Naive thymus-derived CD4-positive, alpha-beta T cell (primary cell): ENCODE data around the gene CLEC6A. TPM values are rescaled to one million over a fixed set of nuclear protein-coding genes. Genes with fewer than 3 reads are reported as not detected.
"Not testable (repeated sequence)": the region's sequence is repeated elsewhere in the genome, so short reads cannot be mapped to it uniquely, and the experiment has no call there.

Source experiments
- ATAC-seq: fragments of 150-1000 bp; cut with Tn5 transposase; 2 replicates; pipeline ENCODE4 v1.10.0; 2021; ENCODE audit warnings: mild to moderate bottlenecking, moderate library complexity
- CTCF ChIA-PET: fragments of 350-600 bp; sonication (Branson Sonifier 250); formaldehyde crosslinking; loops from one replicate; lab custom pipeline; 2021; ENCODE audit warnings: antibody characterized with exemption; lab: Charles Lee
- POLR2A ChIA-PET: fragments of 350-600 bp; sonication (Branson Sonifier 250); formaldehyde crosslinking; loops from one replicate; lab custom pipeline; 2021; ENCODE audit warnings: antibody characterized with exemption, inconsistent platforms; lab: Charles Lee
- DNase-seq, 9 donors: peaks; one replicate each; pipeline versions ENCODE4 v3.0.0 to v3.0.0-alpha.2; 2020 to 2022; ENCODE audit warnings: mixed read lengths in 1 of 9
- H3K27ac ChIP-seq: one replicate; pipeline ENCODE4 v1.7.0; 2013; ENCODE audit warnings: mild to moderate bottlenecking, low read depth, low read length, moderate library complexity
- H3K27me3 ChIP-seq, 2 donors: one replicate each; pipeline ENCODE4 v1.7.0; 2013; ENCODE audit warnings: low read length in 2 of 2, mild to moderate bottlenecking in 2 of 2, moderate library complexity in 2 of 2; ENCODE audit not compliant: control insufficient read depth in 2 of 2, insufficient read depth in 2 of 2
- H3K36me3 ChIP-seq, 3 experiments: 1 replicate in 2 of 3; 2 replicates in 1 of 3; pipeline ENCODE4 v1.7.0; 2013; ENCODE audit warnings: low read length in 3 of 3, mild to moderate bottlenecking in 3 of 3, moderate library complexity in 1 of 3; ENCODE audit not compliant: insufficient read depth in 3 of 3, control insufficient read depth in 2 of 3
- H3K4me1 ChIP-seq, 2 donors: one replicate each; pipeline ENCODE4 v1.7.0; 2013; ENCODE audit warnings: low read length in 2 of 2, mild to moderate bottlenecking in 2 of 2, moderate library complexity in 1 of 2; ENCODE audit not compliant: control insufficient read depth in 2 of 2, insufficient read depth in 2 of 2
- H3K4me3 ChIP-seq: 2 replicates; pipeline ENCODE4 v1.7.0; 2013; ENCODE audit warnings: mild to moderate bottlenecking, low read length
- H3K9me3 ChIP-seq, 3 experiments: 1 replicate in 2 of 3; 2 replicates in 1 of 3; pipeline ENCODE4 v1.7.0; 2013; ENCODE audit warnings: low read length in 3 of 3; ENCODE audit not compliant: control insufficient read depth in 2 of 3
- H3K27ac Mint-ChIP-seq, 9 donors: one replicate each; pipeline ENCODE4 v1.8.0; 2020 to 2022; ENCODE audit warnings: mixed read lengths in 9 of 9, mild to moderate bottlenecking in 8 of 9, moderate library complexity in 5 of 9, inconsistent platforms in 2 of 9
- H3K27me3 Mint-ChIP-seq, 5 donors: one replicate each; pipeline ENCODE4 v1.8.0; 2021 to 2022; ENCODE audit warnings: mixed read lengths in 5 of 5, mild to moderate bottlenecking in 1 of 5
- H3K36me3 Mint-ChIP-seq, 5 donors: one replicate each; pipeline ENCODE4 v1.8.0; 2020 to 2022; ENCODE audit warnings: mixed read lengths in 5 of 5, mild to moderate bottlenecking in 3 of 5, inconsistent platforms in 1 of 5
- H3K4me1 Mint-ChIP-seq, 7 donors: one replicate each; pipeline ENCODE4 v1.8.0; 2020 to 2022; ENCODE audit warnings: mixed read lengths in 7 of 7, mild to moderate bottlenecking in 3 of 7, inconsistent platforms in 1 of 7
- H3K4me3 Mint-ChIP-seq, 10 donors: one replicate each; pipeline ENCODE4 v1.8.0; 2020 to 2022; ENCODE audit warnings: mild to moderate bottlenecking in 10 of 10, mixed read lengths in 10 of 10, moderate library complexity in 6 of 10, inconsistent platforms in 2 of 10
- H3K9me3 Mint-ChIP-seq, 11 donors: one replicate each; pipeline ENCODE4 v1.8.0; 2020 to 2022; ENCODE audit warnings: mixed read lengths in 11 of 11, mild to moderate bottlenecking in 4 of 11, inconsistent platforms in 1 of 11, moderate library complexity in 1 of 11
- intact Hi-C, 2 donors: fragments of 100-400 bp; cut with micrococcal nuclease; formaldehyde crosslinking; loops; one replicate each; pipeline ENCODE4 v1.15.1; 2023
- polyA plus RNA-seq, 2 donors: library from polyadenylated mRNA; unstranded; fragments of 300-500 nt; fragmentation: Illumina TruSeq; gene quantifications; one replicate each; pipeline ENCODE4 v1.2.3, GENCODE V29; 2021
- total RNA-seq, 6 experiments: library from RNA in 5 of 6; stranded (reverse) in 5 of 6; gene quantifications; 1 replicate in 5 of 6; 2 replicates in 1 of 6; pipeline ENCODE4 v1.2.3 and lab custom pipeline; 2021 to 2026

The CLEC6A gene
- total RNA-seq (under 1 TPM in 2 of 5 experiments, not detected in 3; 0.34 to 0.51 TPM), polyA plus RNA-seq (not detected), total RNA-seq (lab: John Stamatoyannopoulos, UW) (not detected)

DNA sequence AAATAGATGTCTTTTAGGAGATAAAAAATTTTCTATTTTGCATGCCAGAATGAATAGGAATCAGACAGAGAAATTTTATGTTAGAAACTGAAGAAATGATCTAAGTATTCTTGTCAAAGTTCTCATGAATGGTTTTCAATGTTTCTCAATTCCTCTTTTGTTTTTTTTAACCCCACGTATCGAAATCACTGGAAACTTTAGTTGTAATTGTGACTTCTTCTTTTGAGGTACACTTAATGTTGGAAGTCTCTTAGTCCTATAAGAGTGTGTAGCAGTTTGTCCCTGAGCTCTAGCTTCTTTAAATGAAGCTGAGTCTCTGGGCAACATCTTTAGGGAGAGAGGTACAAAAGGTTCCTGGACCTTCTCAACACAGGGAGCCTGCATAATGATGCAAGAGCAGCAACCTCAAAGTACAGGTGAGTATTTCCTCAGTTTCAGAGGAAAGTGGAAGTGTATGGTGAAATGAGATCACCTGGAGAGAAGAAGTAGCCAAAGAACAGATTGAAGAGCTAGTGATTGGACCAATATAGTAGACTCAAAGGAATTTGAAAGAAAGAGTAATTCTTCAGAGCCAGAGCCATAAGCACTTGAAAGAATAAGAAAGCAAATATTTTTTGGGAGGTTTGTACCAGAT is at the start of gene CLEC6A:
Gene CLEC6A, plus strand, starts transcription at position 236 of the 634 bp plus-strand sequence. Its CDS starts 150 bp downstream, at position 386.
- H3K36me3 Mint-ChIP-seq: no peaks in the 10 kb centered on the region
- no peaks in the 10 kb centered on the region for H3K27me3 ChIP-seq
- H3K9me3 Mint-ChIP-seq: peaks cover 0 to 3% (median 0%) of the 10 kb centered on the region in 11 donors
- no peaks in the 10 kb centered on the region for H3K9me3 ChIP-seq
- intact Hi-C loops: no loop called here
- H3K4me1 Mint-ChIP-seq: no peaks in the 10 kb centered on the region
- no peak within 1 kb of the TSS for H3K4me3 Mint-ChIP-seq
- no peaks in the 10 kb centered on the region for H3K4me1 ChIP-seq
- no peak for ATAC-seq
- H3K4me3 ChIP-seq: no peak within 1 kb of the TSS
- H3K36me3 ChIP-seq: no peaks in the 10 kb centered on the region
- CTCF ChIA-PET: no interaction called here
- H3K27me3 Mint-ChIP-seq: peaks cover 16 to 47% (median 26%) of the 10 kb centered on the region in 5 donors
- no peak within 1 kb of the TSS for H3K27ac Mint-ChIP-seq
- POLR2A ChIA-PET: no interaction called here
- no peak for DNase-seq
- H3K27ac ChIP-seq: no peak within 1 kb of the TSS

DNA sequence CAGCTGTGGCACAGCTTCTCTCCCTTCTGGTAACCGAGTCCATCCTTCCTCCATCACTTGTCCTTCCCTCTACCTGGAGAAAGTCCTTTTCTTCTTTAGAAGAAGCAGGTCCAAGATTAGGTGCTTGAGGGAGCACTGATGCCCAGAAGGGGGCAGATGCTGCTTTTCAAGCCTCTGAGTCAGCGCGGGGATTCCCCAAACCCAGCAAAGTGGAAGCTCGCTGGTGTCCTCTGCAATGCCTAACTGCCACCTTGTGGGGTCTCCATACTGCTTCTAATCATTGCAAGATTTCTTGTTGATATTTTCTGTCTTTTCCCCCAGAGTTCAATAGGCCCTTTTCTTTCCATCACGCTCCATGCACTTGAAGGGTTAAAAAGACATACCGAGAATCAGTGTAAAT is 36.2 kb upstream of the CLEC6A start:
- not testable (repeated sequence) for ATAC-seq

DNA sequence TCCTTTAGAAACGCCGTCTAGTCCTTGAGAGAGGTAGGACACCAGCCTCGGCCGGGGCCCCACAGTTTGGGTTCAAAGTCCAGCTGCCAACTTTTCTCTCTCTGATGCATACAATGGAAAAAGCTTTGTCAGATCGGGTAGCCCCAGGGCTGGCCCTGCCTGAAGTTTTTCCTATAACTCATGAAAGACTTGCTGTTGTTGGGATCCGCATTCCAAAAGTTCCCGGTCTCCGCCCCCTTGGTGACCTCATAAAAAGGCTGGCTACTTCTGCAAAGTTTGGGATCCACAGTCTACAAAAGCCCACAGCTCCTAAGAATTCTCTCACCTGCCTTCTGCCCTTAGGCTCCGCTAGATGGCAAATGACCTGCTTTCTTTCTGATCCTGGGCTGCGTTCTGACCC is 35.3 kb upstream of the CLEC6A start:
- no peak overlapping the region for H3K27ac ChIP-seq
- Mint-ChIP-seq H3K9me3 (no peaks in the 10 kb centered on the region), H3K27me3 (no peaks in the 10 kb centered on the region), H3K27ac (no peak overlapping the region), H3K4me3 (no peak overlapping the region), H3K36me3 (no peaks in the 10 kb centered on the region), H3K4me1 (peaks cover 0 to 3% (median 0%) of the 10 kb centered on the region in 7 donors)
- H3K36me3 ChIP-seq: no peaks in the 10 kb centered on the region
- H3K4me3 ChIP-seq: no peak overlapping the region
- ChIA-PET POLR2A (no interaction called here), CTCF (no interaction called here)
- no peaks in the 10 kb centered on the region for H3K4me1 ChIP-seq
- DNase-seq: no peak
- no peak for ATAC-seq
- no peaks in the 10 kb centered on the region for H3K27me3 ChIP-seq
- intact Hi-C loops: no loop called here
- no peaks in the 10 kb centered on the region for H3K9me3 ChIP-seq

More for the DNA sequence above, 36.2 kb upstream of the CLEC6A start:
- H3K27ac ChIP-seq, H3K27me3 ChIP-seq, intact Hi-C loops, H3K27me3 Mint-ChIP-seq, H3K4me1 ChIP-seq, H3K27ac Mint-ChIP-seq, POLR2A ChIA-PET, H3K9me3 ChIP-seq, H3K4me1 Mint-ChIP-seq, DNase-seq, H3K4me3 ChIP-seq, H3K4me3 Mint-ChIP-seq, CTCF ChIA-PET, H3K36me3 ChIP-seq, H3K36me3 Mint-ChIP-seq, H3K9me3 Mint-ChIP-seq: not testable (repeated sequence)

DNA sequence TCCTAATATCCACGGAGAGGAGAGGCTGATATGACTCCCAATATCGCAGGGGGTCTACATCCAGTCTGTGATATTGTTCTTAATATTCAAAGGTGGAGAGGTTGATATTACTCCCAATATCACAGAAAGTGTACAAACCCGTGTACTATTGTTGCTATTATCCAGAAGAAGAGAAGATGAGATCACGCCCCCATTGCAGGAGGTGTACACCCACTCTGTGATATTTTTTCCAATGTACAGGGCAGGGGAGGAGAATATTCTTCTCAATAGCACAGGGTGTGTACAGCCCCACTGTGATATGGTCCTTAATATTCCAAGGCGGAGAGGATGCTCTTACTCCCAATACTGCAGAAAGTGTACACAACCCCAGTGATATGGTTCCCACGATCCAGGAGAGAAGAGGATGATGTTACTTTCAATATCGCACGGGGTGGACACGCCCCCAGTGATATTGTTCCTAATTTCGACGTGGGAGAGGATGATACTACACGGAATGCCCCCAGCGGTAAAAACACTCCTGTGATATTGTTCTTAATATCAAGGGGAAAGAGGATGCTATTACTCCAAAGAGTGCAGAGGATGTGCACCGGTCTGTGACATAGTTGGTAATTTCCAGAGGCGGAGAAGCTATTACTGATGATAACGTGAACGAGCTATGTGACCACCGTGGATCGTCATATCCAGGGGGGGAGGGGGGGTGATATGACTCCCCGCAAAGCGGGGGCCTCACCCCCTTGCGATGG is 11.1 kb upstream of the CLEC6A start:
- peak in 1 of 9 donors; percentile 26 for DNase-seq
- H3K27ac Mint-ChIP-seq, H3K4me1 ChIP-seq, H3K4me3 ChIP-seq, H3K9me3 ChIP-seq, POLR2A ChIA-PET, ATAC-seq, H3K36me3 ChIP-seq, H3K36me3 Mint-ChIP-seq, H3K4me1 Mint-ChIP-seq, H3K9me3 Mint-ChIP-seq, H3K27ac ChIP-seq, CTCF ChIA-PET, H3K27me3 Mint-ChIP-seq, H3K4me3 Mint-ChIP-seq, H3K27me3 ChIP-seq, intact Hi-C loops: not testable (repeated sequence)

DNA sequence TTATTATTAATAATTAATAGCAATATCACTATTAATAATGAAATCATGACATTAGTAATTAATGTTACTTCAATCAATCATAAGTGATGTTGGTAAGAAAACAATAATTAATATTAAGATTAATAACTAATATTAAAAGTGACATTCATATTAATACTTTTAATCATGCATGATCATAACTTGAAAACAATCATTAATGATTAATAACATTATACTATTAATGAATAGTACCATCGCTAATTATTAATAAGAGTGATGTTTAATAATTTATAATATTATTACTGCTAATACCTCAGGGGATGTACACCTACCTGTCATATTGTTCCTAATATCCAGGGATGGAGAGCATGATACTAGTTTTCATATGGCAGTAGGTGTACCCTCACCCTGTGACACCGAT is 10.0 kb upstream of the CLEC6A start:
- Mint-ChIP-seq H3K9me3 (no peaks in the 10 kb centered on the region), H3K27ac (no peak overlapping the region)
- ATAC-seq: no peak

DNA sequence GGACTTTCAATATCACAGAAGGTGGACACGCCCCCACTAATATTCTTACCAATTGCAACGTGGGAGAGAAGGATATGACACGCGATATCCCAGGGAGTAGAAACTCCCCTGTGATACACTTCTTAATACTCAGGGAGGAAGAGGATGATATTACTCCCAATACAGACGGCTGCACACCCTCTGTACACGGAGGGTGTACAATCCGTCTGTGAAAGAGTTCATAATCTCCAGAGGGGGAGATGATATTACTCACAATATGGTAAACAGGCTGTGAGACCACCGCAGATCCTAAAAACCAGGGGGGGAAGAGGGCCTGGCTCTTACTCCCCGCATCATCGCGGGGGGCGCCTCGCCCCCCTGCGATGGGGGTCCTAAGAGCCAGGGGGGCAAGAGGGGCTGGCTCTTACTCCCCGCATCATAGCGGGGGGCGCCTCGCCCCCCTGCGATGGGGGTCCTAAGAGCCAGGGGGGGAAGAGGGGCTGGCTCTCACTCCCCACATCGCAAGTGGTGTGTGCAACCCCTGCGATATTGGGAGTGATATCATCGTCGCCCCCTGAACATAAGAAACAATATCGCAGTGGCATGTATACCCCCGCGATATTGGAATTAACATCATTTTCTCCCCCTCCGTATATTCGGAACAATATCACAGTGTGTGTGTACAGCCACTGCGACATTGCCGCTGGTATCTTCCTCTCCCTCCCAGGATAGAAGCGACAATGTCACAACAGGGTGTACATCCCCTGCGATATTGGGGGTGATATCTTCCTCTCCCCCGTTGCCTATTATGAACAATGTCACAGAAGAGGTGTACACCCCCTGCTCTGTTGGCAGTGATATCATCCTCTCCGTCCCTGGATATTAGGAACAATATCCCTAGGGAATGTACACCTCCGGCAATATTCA is 8.9 kb upstream of the CLEC6A start:
- no peaks in the 10 kb centered on the region for H3K27me3 ChIP-seq
- Mint-ChIP-seq H3K36me3 (no peaks in the 10 kb centered on the region), H3K4me3 (no peak overlapping the region), H3K27me3 (peaks cover 0 to 4% (median 3%) of the 10 kb centered on the region in 5 donors), H3K4me1 (no peaks in the 10 kb centered on the region), H3K27ac (peak overlapping the region in 1 of 9 donors; percentile 24), H3K9me3 (no peaks in the 10 kb centered on the region)
- DNase-seq: peak in 1 of 9 donors; percentile 19
- POLR2A ChIA-PET: no interaction called here
- no peaks in the 10 kb centered on the region for H3K4me1 ChIP-seq
- intact Hi-C loops: no loop called here
- no peaks in the 10 kb centered on the region for H3K36me3 ChIP-seq
- no peak for ATAC-seq
- CTCF ChIA-PET: no interaction called here
- no peaks in the 10 kb centered on the region for H3K9me3 ChIP-seq
- H3K4me3 ChIP-seq: no peak overlapping the region
- no peak overlapping the region for H3K27ac ChIP-seq

More for the DNA sequence above, 10.0 kb upstream of the CLEC6A start:
- ChIA-PET POLR2A (no interaction called here), CTCF (no interaction called here)
- Mint-ChIP-seq H3K4me1 (no peaks in the 10 kb centered on the region), H3K36me3 (no peaks in the 10 kb centered on the region), H3K27me3 (peaks cover 0 to 4% (median 0%) of the 10 kb centered on the region in 5 donors), H3K4me3 (no peak overlapping the region)
- Histone ChIP-seq H3K27ac (no peak overlapping the region), H3K27me3 (no peaks in the 10 kb centered on the region), H3K36me3 (no peaks in the 10 kb centered on the region), H3K9me3 (no peaks in the 10 kb centered on the region), H3K4me1 (no peaks in the 10 kb centered on the region), H3K4me3 (no peak overlapping the region)
- DNase-seq: no peak
- intact Hi-C loops: no loop called here
